GM12801 (cell line): ENCODE measurements around the gene PSMD7.

Experiments
- TF ChIP-seq, protein P1 (sequence below): IDR thresholded peaks from one replicate; pipeline ENCODE4 v1.5.1; 2011; ENCODE audit warnings: control low read depth; ENCODE audit not compliant: insufficient read length; ENCODE audit errors: extremely low read depth

PSMD7 gene

DNA sequence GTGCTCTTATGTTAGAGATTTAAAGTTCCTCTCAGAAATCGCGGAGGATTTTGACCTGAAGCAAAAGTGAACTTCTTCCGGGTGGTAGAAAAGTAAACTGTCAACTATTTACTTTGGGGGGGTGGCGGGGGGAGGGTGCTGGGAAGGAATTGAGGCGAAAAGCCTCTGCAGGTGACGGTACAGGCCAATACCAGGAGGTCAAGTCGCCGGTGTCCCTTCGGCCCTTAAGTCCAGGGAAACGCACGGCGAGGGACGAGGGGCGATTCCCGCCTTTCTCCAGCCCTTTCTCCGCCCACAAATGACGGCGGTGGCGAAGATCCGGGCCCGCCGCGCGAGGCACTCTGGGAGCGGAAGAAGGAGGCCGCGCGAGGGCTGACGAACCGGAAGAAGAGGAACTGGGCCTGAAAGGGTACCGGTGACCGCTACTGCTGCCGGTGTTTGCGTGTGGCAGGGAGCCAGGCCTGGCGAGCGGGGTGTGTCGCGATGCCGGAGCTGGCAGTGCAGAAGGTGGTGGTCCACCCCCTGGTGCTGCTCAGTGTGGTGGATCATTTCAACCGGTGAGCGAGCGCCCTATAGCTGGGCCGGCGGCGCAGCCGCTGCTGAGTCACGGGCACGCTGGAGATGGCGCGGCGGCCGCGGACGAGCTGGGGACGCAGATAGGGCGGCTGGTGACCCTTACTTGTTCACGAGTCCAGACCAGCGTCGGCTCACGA, at the start of gene PSMD7:
Gene PSMD7 (plus strand): TSS at position 383 of the 713 bp plus-strand sequence. CDS start 101 bp downstream, at position 484.
- TF ChIP-seq, protein P1, sequence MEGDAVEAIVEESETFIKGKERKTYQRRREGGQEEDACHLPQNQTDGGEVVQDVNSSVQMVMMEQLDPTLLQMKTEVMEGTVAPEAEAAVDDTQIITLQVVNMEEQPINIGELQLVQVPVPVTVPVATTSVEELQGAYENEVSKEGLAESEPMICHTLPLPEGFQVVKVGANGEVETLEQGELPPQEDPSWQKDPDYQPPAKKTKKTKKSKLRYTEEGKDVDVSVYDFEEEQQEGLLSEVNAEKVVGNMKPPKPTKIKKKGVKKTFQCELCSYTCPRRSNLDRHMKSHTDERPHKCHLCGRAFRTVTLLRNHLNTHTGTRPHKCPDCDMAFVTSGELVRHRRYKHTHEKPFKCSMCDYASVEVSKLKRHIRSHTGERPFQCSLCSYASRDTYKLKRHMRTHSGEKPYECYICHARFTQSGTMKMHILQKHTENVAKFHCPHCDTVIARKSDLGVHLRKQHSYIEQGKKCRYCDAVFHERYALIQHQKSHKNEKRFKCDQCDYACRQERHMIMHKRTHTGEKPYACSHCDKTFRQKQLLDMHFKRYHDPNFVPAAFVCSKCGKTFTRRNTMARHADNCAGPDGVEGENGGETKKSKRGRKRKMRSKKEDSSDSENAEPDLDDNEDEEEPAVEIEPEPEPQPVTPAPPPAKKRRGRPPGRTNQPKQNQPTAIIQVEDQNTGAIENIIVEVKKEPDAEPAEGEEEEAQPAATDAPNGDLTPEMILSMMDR: no peak

DNA sequence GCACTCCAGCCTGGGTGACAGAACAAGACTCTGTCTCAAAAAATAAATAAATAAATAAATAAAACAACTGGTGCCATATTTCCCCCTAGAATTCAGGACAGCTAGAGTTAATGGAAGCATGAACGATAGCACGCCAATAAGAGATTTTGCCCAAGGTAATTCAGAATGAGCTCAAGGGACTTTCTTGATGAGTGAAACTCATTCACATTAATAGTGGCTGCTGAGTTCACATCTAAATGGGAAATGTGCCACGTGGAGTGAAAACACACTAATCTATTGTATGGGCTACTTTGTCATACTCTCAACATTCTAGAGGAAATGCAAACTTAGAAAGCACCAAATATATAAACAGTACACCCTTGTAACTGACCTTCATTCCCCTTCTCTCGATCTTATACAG, 47.4 kb upstream of the PSMD7 start:
- TF ChIP-seq, protein P1: no peak

DNA sequence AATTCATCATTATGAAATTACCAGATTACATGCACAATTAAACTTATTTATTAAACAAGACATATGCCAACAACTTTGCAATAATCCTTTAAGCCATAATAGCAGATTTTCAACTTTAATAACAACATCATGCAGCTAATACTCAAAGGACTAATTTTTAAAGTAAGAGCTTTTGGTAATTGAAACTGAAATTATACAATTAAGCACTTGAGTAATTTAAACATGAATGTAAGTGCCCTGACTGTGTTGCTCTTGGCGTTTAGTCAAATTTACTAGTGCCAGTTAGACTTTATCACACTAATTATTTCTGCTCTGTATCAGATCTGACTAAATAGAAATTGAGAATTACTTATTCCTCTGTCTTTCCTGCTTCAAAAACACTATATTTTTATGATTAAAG, 46.8 kb upstream of the PSMD7 start:
- TF ChIP-seq, protein P1: no peak

DNA sequence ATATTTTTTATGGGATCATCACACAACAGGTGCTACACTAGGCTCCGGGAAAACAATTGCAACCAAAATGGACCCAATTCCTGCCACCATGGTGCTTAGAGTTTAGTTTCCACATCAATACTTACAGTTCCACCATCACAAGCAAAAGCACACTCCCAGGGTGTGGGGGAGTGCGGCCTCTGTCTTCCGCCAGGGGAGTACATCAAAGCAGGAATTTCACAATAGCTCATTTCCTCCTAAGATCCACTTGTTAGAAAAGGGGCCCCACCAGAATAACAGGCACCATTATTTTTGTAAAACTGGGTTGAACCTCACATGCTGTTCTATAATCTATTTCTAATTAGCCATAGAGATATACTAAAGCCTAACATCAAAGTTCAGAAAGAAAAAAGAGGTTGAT, 44.3 kb upstream of the PSMD7 start:
- TF ChIP-seq, protein P1: no peak

DNA sequence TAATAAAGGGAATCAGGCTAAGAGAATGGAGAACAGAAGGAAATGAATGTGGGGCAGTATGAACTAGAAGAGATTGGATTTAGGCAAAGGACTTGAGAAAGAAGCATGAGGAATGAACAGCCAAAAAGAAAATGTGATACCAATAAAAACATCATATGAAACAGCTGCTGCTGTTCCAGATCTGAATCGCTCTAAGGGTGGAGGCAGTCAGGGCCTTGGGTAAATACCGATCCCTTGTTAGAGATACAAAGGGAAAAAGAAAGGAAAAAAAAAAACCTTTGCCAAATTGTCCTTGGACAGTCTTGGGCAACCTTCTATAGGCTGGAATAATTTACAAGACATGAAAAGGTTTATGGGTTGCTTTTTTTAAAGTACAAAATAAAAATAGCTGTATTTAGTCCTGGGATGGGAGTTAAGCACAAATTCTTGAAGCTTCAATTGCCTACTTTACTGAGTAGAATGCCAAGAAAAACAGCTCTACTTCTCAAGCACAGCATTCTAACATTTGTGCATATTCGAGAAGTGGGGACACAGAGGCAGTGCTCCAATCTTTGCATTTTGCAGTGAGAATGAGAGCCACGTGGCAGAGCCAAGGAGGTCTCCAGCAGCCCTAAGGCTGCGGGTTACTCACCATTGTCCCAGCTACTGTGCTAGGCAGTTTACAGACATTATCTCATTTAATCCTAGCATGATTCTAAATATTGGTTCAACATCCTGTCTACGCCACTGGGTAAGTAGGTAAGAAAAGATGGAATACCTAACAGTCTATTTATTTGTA, 43.3 kb upstream of the PSMD7 start:
- TF ChIP-seq, protein P1: no peak

DNA sequence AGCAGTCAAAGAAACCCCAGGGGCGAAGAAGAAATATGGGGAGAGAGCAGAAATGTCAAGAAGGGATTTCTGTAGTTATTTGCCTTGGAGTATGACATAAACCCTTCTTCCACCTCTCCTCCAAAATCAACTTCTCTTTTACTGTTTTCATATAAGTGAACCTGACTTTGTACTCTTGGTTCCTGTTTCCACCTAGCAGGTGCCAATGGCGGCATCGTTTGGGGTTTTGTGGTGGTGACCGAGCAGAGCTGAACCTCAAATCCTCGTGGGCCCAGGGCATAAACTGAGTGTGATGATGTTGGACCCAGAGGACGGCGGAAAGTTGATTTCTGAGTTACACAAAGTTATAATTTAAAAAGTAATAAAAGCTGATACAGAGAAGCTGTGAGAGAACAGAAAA, 39.6 kb upstream of the PSMD7 start:
- TF ChIP-seq, protein P1: no peak

DNA sequence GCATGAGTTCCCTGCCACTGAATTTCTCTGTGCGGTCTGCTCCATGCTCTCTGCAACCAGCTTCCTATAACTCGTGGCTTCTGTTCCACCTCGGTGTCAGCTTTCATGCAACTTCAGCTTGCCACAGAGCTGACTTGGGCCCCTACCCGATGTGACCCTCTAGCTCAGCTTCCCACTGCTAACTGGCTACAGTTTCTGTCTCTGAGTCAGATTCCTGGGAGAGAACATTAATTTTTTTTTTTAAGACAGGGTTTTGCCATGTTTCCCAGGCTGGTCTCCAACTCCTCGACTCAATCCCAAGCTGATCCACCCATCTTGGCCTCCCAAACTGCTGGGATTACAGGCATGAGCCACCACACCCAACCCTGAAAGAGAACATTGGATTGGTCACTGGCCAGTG, 35.5 kb upstream of the PSMD7 start:
- TF ChIP-seq, protein P1: no peak
